ENCODE measurements around the gene BLACAT1.
"Not testable (repeated sequence)": the region's sequence is repeated elsewhere in the genome, so short reads cannot be mapped to it uniquely, and the experiment has no call there.

Gene BLACAT1

GRCh38 chr1:205484985-205485967 lies 29.4 kb upstream of the BLACAT1 start:
- TF ChIP-seq SPI1 (IDR thresholded peaks at IDR 0.05; ENCODE audit: low read depth, low read length) = no peak
- DNase-seq (ENCODE audit: insufficient read length, low spot score) (peak; percentile 88), FAIRE-seq (peak; percentile 76)

DNA sequence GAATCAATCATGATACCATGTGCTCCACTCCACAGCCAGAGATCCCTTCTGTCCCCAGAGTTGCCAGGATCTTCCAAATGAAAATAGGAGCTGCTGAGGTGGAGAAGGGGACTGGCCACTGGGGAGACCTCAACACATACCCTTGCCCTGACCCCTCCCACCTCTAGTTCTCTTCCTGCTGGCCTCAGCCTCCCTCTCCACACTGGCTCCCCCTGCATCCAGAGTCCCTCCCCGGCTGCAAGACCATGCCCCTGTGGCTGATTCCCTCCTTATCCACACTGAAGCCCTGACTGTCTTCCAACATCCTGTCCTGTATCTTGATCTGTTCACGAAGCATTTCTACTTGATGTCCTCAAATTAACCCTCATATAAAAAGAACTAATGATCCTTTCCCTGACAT lies 27.5 kb upstream of the BLACAT1 start:
- TF ChIP-seq SPI1 (IDR thresholded peaks at IDR 0.05; ENCODE audit: low read depth, low read length) = no peak
- TF ChIP-seq PAX5 (IDR thresholded peaks at IDR 0.05; ENCODE audit: insufficient read depth, low read length, severe bottlenecking) = no peak
- no peak for TF ChIP-seq POLR2A (IDR thresholded peaks at IDR 0.05; ENCODE audit: low read depth, low read length)
- TF ChIP-seq TAF1 (IDR thresholded peaks at IDR 0.05; ENCODE audit: low read depth, low read length) = no peak
- no peak for TF ChIP-seq POLR2AphosphoS5 (IDR thresholded peaks at IDR 0.05; ENCODE audit: low read depth, low read length)
- no peak for TF ChIP-seq POU2F2 (IDR thresholded peaks at IDR 0.05; ENCODE audit: low read depth, low read length)
- no peak for FAIRE-seq
- DNase-seq (ENCODE audit: insufficient read length, low spot score) = no peak

DNA sequence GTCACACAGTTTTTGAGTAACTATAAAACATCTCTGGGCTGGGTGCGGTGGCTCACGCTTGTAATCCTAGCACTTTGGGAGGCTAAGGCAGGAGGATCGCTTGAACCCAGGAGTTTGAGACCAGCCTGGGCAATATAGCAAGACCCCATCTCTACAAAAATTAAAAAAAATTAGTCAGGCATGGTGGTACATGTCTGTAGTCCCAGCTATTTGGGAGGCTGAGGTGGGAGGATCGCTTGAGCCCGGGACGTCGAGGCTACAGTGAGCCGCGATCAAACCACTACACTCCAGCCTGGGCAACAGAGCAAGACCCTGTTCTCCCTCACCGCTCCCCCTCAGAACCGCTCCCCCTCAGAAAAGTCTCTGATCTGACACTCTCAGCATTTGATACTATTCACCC lies 26.7 kb upstream of the BLACAT1 start:
- FAIRE-seq; DNase-seq (ENCODE audit: insufficient read length, low spot score): not testable (repeated sequence)

GRCh38 chr1:205481629-205482151 lies 25.8 kb upstream of the BLACAT1 start:
- DNase-seq (ENCODE audit: insufficient read length, low spot score) = no peak
- no peak for TF ChIP-seq POLR2A (IDR thresholded peaks at IDR 0.05; ENCODE audit: low read depth, low read length)
- TF ChIP-seq POLR2AphosphoS5 (IDR thresholded peaks at IDR 0.05; ENCODE audit: low read depth, low read length) = no peak
- TF ChIP-seq SPI1 (IDR thresholded peaks at IDR 0.05; ENCODE audit: low read depth, low read length) = no peak
- TF ChIP-seq PAX5 (IDR thresholded peaks at IDR 0.05; ENCODE audit: insufficient read depth, low read length, severe bottlenecking) = no peak
- no peak for TF ChIP-seq TAF1 (IDR thresholded peaks at IDR 0.05; ENCODE audit: low read depth, low read length)
- no peak for TF ChIP-seq POU2F2 (IDR thresholded peaks at IDR 0.05; ENCODE audit: low read depth, low read length)
- peak; percentile 47 for FAIRE-seq

- TF ChIP-seq TAF1 (IDR thresholded peaks at IDR 0.05; ENCODE audit: low read depth, low read length) (no peak), POLR2AphosphoS5 (IDR thresholded peaks at IDR 0.05; ENCODE audit: low read depth, low read length) (no peak), PAX5 (IDR thresholded peaks at IDR 0.05; ENCODE audit: insufficient read depth, low read length, severe bottlenecking) (no peak), SPI1 (IDR thresholded peaks at IDR 0.05; ENCODE audit: low read depth, low read length) (no peak), POU2F2 (IDR thresholded peaks at IDR 0.05; ENCODE audit: low read depth, low read length) (no peak)
- FAIRE-seq = no peak
- no peak for DNase-seq (ENCODE audit: insufficient read length, low spot score)
Observed at GRCh38 chr1:205481218-205481617, 25.4 kb upstream of the BLACAT1 start.

DNA sequence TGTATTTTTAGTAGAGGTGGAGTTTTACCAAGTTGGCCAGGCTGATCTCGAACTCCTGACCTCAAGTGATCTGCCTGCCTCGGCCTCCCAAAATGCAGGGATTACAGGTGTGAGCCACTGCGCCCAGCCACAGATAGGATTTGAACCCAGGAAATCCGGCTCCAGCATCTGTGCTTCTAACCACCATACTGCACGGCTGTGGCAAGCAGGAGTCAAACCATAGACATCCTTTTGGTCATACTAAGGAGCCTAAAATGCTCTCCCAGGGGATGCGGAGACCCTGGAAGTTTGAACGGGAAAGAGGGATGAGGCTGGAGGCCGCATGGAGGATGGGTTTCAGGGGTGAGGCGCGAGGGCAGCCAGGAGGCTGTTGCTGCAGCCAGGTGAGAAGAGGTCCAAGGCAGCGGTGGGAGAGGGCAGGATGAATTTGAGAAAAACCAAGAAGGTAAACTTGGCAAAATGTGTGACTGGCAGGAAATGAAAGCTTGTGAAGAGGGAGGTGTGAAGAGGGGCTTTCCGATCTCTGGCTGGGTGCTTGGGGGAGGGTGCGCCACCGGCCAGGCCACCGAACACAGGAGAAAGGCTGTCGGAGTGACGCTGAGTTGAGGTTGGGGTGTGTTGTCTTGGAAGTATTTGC lies 24.6 kb upstream of the BLACAT1 start:
- no peak for TF ChIP-seq POLR2A (IDR thresholded peaks at IDR 0.05; ENCODE audit: low read depth, low read length)
- no peak for TF ChIP-seq PAX5 (IDR thresholded peaks at IDR 0.05; ENCODE audit: insufficient read depth, low read length, severe bottlenecking)
- DNase-seq (ENCODE audit: insufficient read length, low spot score) (no peak), FAIRE-seq (peak; percentile 69)

- not testable (repeated sequence) for DNase-seq (ENCODE audit: insufficient read length, low spot score); FAIRE-seq
Observed at GRCh38 chr1:205478985-205479384, 23.1 kb upstream of the BLACAT1 start.

DNA sequence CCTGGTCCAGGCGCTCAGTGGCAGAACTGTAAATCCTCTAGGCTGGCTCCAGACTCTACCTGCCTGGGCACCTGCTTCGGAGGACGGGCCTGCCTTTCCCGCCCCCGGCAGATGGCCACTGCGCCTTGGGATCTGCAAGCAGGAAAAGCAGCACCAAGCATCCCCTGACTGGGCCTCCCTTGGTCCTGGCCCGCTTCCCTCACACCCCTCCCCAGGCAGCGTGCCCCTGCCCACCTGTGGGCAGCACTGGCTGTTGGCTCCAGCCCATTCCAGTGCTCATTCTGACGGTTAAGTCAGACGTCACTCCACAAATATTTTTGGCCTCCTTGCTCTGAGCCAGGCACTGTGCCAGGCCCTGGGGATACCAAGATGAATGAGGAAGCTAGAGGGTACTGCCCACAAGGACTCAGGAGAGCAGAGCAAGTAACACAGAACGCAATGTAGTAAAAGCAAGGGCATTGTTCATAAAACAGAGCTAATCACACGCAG lies 22.0 kb upstream of the BLACAT1 start:
- TF ChIP-seq POLR2AphosphoS5 (IDR thresholded peaks at IDR 0.05; ENCODE audit: low read depth, low read length) (no peak), PAX5 (IDR thresholded peaks at IDR 0.05; ENCODE audit: insufficient read depth, low read length, severe bottlenecking) (no peak), SPI1 (IDR thresholded peaks at IDR 0.05; ENCODE audit: low read depth, low read length) (no peak)
- DNase-seq (ENCODE audit: insufficient read length, low spot score) (no peak), FAIRE-seq (no peak)

GRCh38 chr1:205477121-205477758 lies 21.4 kb upstream of the BLACAT1 start:
- DNase-seq (ENCODE audit: insufficient read length, low spot score) (no peak), FAIRE-seq (no peak)
- no peak for TF ChIP-seq PAX5 (IDR thresholded peaks at IDR 0.05; ENCODE audit: insufficient read depth, low read length, severe bottlenecking)
- TF ChIP-seq POLR2A (IDR thresholded peaks at IDR 0.05; ENCODE audit: low read depth, low read length) = no peak
- TF ChIP-seq POU2F2 (IDR thresholded peaks at IDR 0.05; ENCODE audit: low read depth, low read length) = no peak
- TF ChIP-seq SPI1 (IDR thresholded peaks at IDR 0.05; ENCODE audit: low read depth, low read length) = no peak
- TF ChIP-seq POLR2AphosphoS5 (IDR thresholded peaks at IDR 0.05; ENCODE audit: low read depth, low read length) = no peak
- no peak for TF ChIP-seq TAF1 (IDR thresholded peaks at IDR 0.05; ENCODE audit: low read depth, low read length)

- TF ChIP-seq POLR2A (IDR thresholded peaks at IDR 0.05; ENCODE audit: low read depth, low read length) (no peak), TAF1 (IDR thresholded peaks at IDR 0.05; ENCODE audit: low read depth, low read length) (no peak), PAX5 (IDR thresholded peaks at IDR 0.05; ENCODE audit: insufficient read depth, low read length, severe bottlenecking) (no peak), POU2F2 (IDR thresholded peaks at IDR 0.05; ENCODE audit: low read depth, low read length) (no peak), POLR2AphosphoS5 (IDR thresholded peaks at IDR 0.05; ENCODE audit: low read depth, low read length) (no peak), SPI1 (IDR thresholded peaks at IDR 0.05; ENCODE audit: low read depth, low read length) (no peak)
- DNase-seq (ENCODE audit: insufficient read length, low spot score) (no peak), FAIRE-seq (peak; percentile 43)
Observed at GRCh38 chr1:205476648-205477047, 20.8 kb upstream of the BLACAT1 start.

All from GM12891 (cell line).